H1 (cell line): ENCODE data around the gene UBAC1. TPM values are rescaled to one million over a fixed set of nuclear protein-coding genes. Genes with fewer than 3 reads are reported as not detected.

Source experiments
- CTCF ChIA-PET: fragments of 300-600 bp; sonication (Branson Sonifier 250); formaldehyde crosslinking; loops from one replicate; lab custom pipeline; 2021; ENCODE audit not compliant: partially characterized antibody; lab: Charles Lee
- POLR2A ChIA-PET: fragments of 300-600 bp; sonication (Branson Sonifier 250); formaldehyde crosslinking; loops from one replicate; lab custom pipeline; 2021; ENCODE audit warnings: inconsistent platforms; ENCODE audit not compliant: partially characterized antibody; lab: Charles Lee
- DNase-seq, 2 experiments: peaks; one replicate each; pipeline versions ENCODE4 v3.0.0 to v3.0.0-alpha.2; 2010 to 2022; ENCODE audit warnings: low spot score in 2 of 2, low read depth in 1 of 2, mixed read lengths in 1 of 2
- FAIRE-seq: peaks from 2 replicates; lab custom pipeline; 2011; peaks lifted over from hg19 to GRCh38; lab: Jason Lieb, UNC
- H2AFZ ChIP-seq: 2 replicates; pipeline ENCODE4 v1.8.1; 2012; ENCODE audit warnings: low read length, inconsistent platforms
- H2AK5ac ChIP-seq: 2 replicates; pipeline ENCODE4 v1.6.1; 2013; ENCODE audit warnings: low read depth, low read length
- H2BK120ac ChIP-seq: replicated peaks from 2 replicates; pipeline ENCODE3; 2013; ENCODE audit warnings: low read depth, low read length, inconsistent platforms
- H2BK12ac ChIP-seq: 2 replicates; pipeline ENCODE4 v1.6.1; 2013; ENCODE audit warnings: low read depth, low read length
- H2BK15ac ChIP-seq: 2 replicates; pipeline ENCODE4 v1.6.1; 2013; ENCODE audit warnings: low read length
- H2BK20ac ChIP-seq: 2 replicates; pipeline ENCODE4 v1.6.1; 2013; ENCODE audit warnings: low read length
- H2BK5ac ChIP-seq: 2 replicates; pipeline ENCODE4 v1.6.1; 2013; ENCODE audit warnings: low read depth, low read length
- H3K14ac ChIP-seq: 2 replicates; pipeline ENCODE4 v1.6.1; 2013; ENCODE audit warnings: inconsistent platforms; ENCODE audit not compliant: insufficient read length
- H3K18ac ChIP-seq: 2 replicates; pipeline ENCODE4 v1.6.1; 2013; ENCODE audit warnings: low read length; ENCODE audit errors: extremely low read depth
- H3K23ac ChIP-seq: 2 replicates; pipeline ENCODE4 v1.6.1; 2013; ENCODE audit warnings: inconsistent platforms; ENCODE audit not compliant: insufficient read length
- H3K23me2 ChIP-seq: 2 replicates; pipeline ENCODE4 v1.6.1; 2013; ENCODE audit warnings: low read depth, low read length
- H3K27ac ChIP-seq: 2 replicates; pipeline ENCODE4 v1.6.1; 2011; ENCODE audit warnings: low read depth, low read length, inconsistent platforms
- H3K27me3 ChIP-seq, 4 experiments: replicated peaks in 1 of 4; 1 replicate in 1 of 4; 2 replicates in 3 of 4; pipeline versions ENCODE4 v1.6.1 to v1.8.1; 2011 to 2013; ENCODE audit warnings: low read length in 3 of 4, mild to moderate bottlenecking in 3 of 4, inconsistent platforms in 2 of 4, mixed read lengths in 2 of 4, moderate library complexity in 1 of 4; ENCODE audit not compliant: control insufficient read depth in 3 of 4, insufficient read depth in 3 of 4; ENCODE audit errors: extremely low read depth in 1 of 4
- H3K36me3 ChIP-seq, 4 experiments: 2 replicates each; pipeline versions ENCODE4 v1.6.1 to v1.8.1; 2011 to 2013; ENCODE audit warnings: mild to moderate bottlenecking in 4 of 4, low read length in 3 of 4, moderate library complexity in 2 of 4, control low read depth in 1 of 4, inconsistent platforms in 1 of 4; ENCODE audit not compliant: insufficient read depth in 4 of 4, control insufficient read depth in 2 of 4
- H3K4ac ChIP-seq: replicated peaks from 2 replicates; pipeline ENCODE3; 2013; ENCODE audit warnings: low read length, low read depth, mixed read lengths, inconsistent platforms; ENCODE audit not compliant: insufficient read length
- H3K4me1 ChIP-seq, 4 experiments: replicated peaks in 1 of 4; 1 replicate in 1 of 4; 2 replicates in 3 of 4; pipeline versions ENCODE4 v1.6.1 to v1.8.1; 2011 to 2013; ENCODE audit warnings: low read length in 3 of 4, inconsistent platforms in 2 of 4, mixed read lengths in 1 of 4; ENCODE audit not compliant: insufficient read depth in 4 of 4, control insufficient read depth in 3 of 4
- H3K4me2 ChIP-seq, 2 experiments: 2 replicates each; pipeline versions ENCODE4 v1.6.1 to v1.8.1; 2011 to 2013; ENCODE audit warnings: low read depth in 2 of 2, low read length in 2 of 2, control low read depth in 1 of 2, inconsistent platforms in 1 of 2, mild to moderate bottlenecking in 1 of 2; ENCODE audit not compliant: insufficient read depth in 1 of 2
- H3K4me3 ChIP-seq, 4 experiments: fragments of 200-600, 300-600 bp in 1 of 4; sonication (generic), shearing (Covaris generic), sonication (Bioruptor Twin) in 1 of 4; 2 replicates each; pipeline versions ENCODE4 v1.5.1 to v1.8.1; 2011 to 2016; ENCODE audit warnings: low read length in 4 of 4, low read depth in 3 of 4, control low read depth in 2 of 4, inconsistent platforms in 2 of 4, mild to moderate bottlenecking in 2 of 4, mixed read lengths in 1 of 4, moderate library complexity in 1 of 4; ENCODE audit not compliant: insufficient read depth in 2 of 4; ENCODE audit errors: extremely low read depth in 1 of 4
- H3K56ac ChIP-seq: replicated peaks from 2 replicates; pipeline ENCODE3; 2013; ENCODE audit warnings: low read depth, mild to moderate bottlenecking, mixed read lengths, low read length, inconsistent platforms; ENCODE audit not compliant: insufficient read length
- H3K79me1 ChIP-seq: 2 replicates; pipeline ENCODE4 v1.6.1; 2013; ENCODE audit warnings: low read depth, low read length, control low read depth
- H3K79me2 ChIP-seq, 2 experiments: 2 replicates each; pipeline versions ENCODE4 v1.6.1 to v1.8.1; 2012 to 2013; ENCODE audit warnings: low read length in 2 of 2, mild to moderate bottlenecking in 2 of 2, inconsistent platforms in 1 of 2; ENCODE audit not compliant: insufficient read depth in 2 of 2, control insufficient read depth in 1 of 2
- H3K9ac ChIP-seq, 4 experiments: replicated peaks in 1 of 4; 1 replicate in 1 of 4; 2 replicates in 3 of 4; pipeline versions ENCODE4 v1.6.1 to v1.8.1; 2011 to 2013; ENCODE audit warnings: low read depth in 3 of 4, low read length in 3 of 4, control low read depth in 2 of 4, mild to moderate bottlenecking in 2 of 4, moderate library complexity in 2 of 4, inconsistent platforms in 1 of 4; ENCODE audit errors: extremely low read depth in 1 of 4
- H3K9me3 ChIP-seq, 2 experiments: 2 replicates each; pipeline versions ENCODE4 v1.6.1 to v1.8.1; 2012 to 2013; ENCODE audit warnings: mild to moderate bottlenecking in 2 of 2, moderate library complexity in 2 of 2, control low read depth in 1 of 2, inconsistent platforms in 1 of 2, low read depth in 1 of 2, low read length in 1 of 2, mixed read lengths in 1 of 2; ENCODE audit not compliant: insufficient read depth in 2 of 2
- H4K20me1 ChIP-seq, 2 experiments: replicated peaks in 1 of 2; 2 replicates each; pipeline versions ENCODE3 to v1.8.1; 2011 to 2013; ENCODE audit warnings: inconsistent platforms in 2 of 2, low read length in 2 of 2, mild to moderate bottlenecking in 1 of 2; ENCODE audit not compliant: insufficient read depth in 2 of 2, control insufficient read depth in 1 of 2
- H4K5ac ChIP-seq: 2 replicates; pipeline ENCODE4 v1.6.1; 2013; ENCODE audit warnings: low read length, low read depth, mixed read lengths, inconsistent platforms; ENCODE audit not compliant: insufficient read length
- H4K8ac ChIP-seq: 2 replicates; pipeline ENCODE4 v1.8.0; 2013; ENCODE audit warnings: mild to moderate bottlenecking, moderate library complexity, low read length, inconsistent platforms; ENCODE audit not compliant: insufficient read depth; ENCODE audit errors: extremely low read depth
- H4K91ac ChIP-seq: replicated peaks from 2 replicates; pipeline ENCODE3; 2013; ENCODE audit warnings: low read length, mixed read lengths, inconsistent platforms; ENCODE audit not compliant: insufficient read length
- ATF3 ChIP-seq: IDR thresholded peaks from 2 replicates; pipeline ENCODE4 v1.6.1; 2011; ENCODE audit warnings: low read depth, mild to moderate bottlenecking, low read length; ENCODE audit not compliant: insufficient read depth
- EP300 ChIP-seq, 2 experiments: IDR thresholded peaks; 1 replicate in 1 of 2; 2 replicates in 1 of 2; pipeline ENCODE4 v1.6.1; 2011 to 2012; ENCODE audit warnings: low read depth in 2 of 2, low read length in 2 of 2, mild to moderate bottlenecking in 2 of 2, borderline replicate concordance in 1 of 2, inconsistent platforms in 1 of 2, moderate library complexity in 1 of 2
- KDM5A ChIP-seq: fragments of 200-600 bp; IDR thresholded peaks from 2 replicates; pipeline ENCODE4 v1.7.1; 2012; ENCODE audit warnings: mild to moderate bottlenecking, low read length, inconsistent platforms, mixed read lengths
- RBBP5 ChIP-seq: IDR thresholded peaks from 2 replicates; pipeline ENCODE4 v1.7.1; 2012; ENCODE audit warnings: low read depth, mild to moderate bottlenecking, inconsistent platforms, low read length, moderate library complexity, borderline replicate concordance
- SIX5 ChIP-seq: IDR thresholded peaks from 2 replicates; pipeline ENCODE4 v1.6.1; 2011; ENCODE audit warnings: mild to moderate bottlenecking, low read depth, low read length
- SRF ChIP-seq: IDR thresholded peaks from 2 replicates; pipeline ENCODE4 v1.6.1; 2011; ENCODE audit warnings: mild to moderate bottlenecking, low read depth, low read length, moderate library complexity
- TEAD4 ChIP-seq: IDR thresholded peaks from 2 replicates; pipeline ENCODE4 v1.6.1; 2012; ENCODE audit warnings: low read depth, low read length, inconsistent platforms, mixed read lengths
- WGBS, 2 experiments: shearing (Covaris generic) in 1 of 2; methylation state at CpG; one replicate each; pipeline versions ENCODE4 v1.1.6 to v1.1.7; 2013 to 2015; ENCODE audit warnings: low lambda C conversion rate in 2 of 2, mixed read lengths in 2 of 2, inconsistent platforms in 1 of 2, low coverage in 1 of 2, missing lambda C conversion rate in 1 of 2; ENCODE audit not compliant: insufficient replicate concordance in 2 of 2, insufficient coverage in 1 of 2, insufficient read length in 1 of 2; ENCODE audit errors: extremely low coverage in 1 of 2, missing lambda C conversion rate in 1 of 2; 5-methylcytosine and 5-hydroxymethylcytosine counted together
- polyA plus RNA-seq, 7 experiments: library from polyadenylated mRNA; depleted of rRNA in 3 of 7; stranded (reverse) in 5 of 7; unstranded in 2 of 7; fragments of >200 nt in 5 of 7; fragments of 200-250 nt in 2 of 7; gene quantifications; 1 replicate in 5 of 7; 2 replicates in 1 of 7; 4 replicates in 1 of 7; pipeline versions ENCODE4 v1.2.1 to v1.2.3, GENCODE V29; 2011 to 2013; ENCODE audit warnings: missing spikeins in 2 of 7, mixed read lengths in 2 of 7
- total RNA-seq: library from RNA; stranded (reverse); fragmentation: NEBNext Ultra II Directional; extraction: Animal tissue kit (Norgen Biotek cat#: 25700); gene quantifications from 2 replicates; pipeline ENCODE4 v1.2.1, GENCODE V29; 2021

Gene UBAC1
- total and polyA plus RNA-seq, 2 of the 8 experiments (the other 6 are each of a cell fraction or from before 2014, with no cell fraction given): 59.3 to 85.2 TPM

DNA sequence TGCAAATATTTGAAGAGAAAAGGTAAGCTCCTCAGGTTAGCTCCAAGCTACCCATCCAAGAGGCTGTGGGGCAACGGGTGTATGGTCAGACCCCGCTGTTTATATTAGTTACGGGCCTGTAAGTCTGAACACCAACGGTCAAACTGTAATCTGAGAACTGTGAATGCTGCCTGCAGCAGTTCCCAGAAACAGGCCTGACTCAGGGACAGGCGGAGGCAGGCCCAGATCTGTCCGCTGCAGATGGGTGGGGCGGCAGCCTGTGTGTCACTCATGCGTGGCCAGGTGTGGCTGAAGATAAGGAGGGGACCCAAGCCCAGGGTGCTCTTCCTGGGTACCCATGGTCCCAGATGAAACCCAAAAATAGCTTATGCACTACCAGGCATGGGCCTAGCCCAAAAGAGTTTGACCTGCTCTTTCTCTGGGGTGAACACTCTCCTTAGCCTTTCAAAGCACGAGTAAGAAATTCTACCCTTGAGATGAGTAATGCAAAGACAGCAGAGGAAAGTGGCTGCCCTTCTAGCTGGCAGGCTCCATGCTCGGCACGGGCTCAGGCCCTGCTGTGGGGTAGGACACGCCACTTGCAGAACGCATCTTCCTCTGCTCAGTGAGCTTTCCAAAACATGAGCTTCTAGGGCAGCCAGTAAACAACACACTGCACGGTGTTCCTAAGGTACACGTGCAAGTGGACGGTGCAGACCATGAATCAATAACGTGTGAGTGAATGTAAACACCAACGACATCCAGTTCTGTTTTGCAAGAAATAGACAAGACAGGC is 9.1 kb downstream of the UBAC1 start:
- H3K14ac ChIP-seq: no peak overlapping the region
- no peak overlapping the region for H3K27ac ChIP-seq
- no peak overlapping the region for H4K91ac ChIP-seq
- no peak overlapping the region for H4K5ac ChIP-seq
- peaks cover 3% of the 10 kb centered on the region; the same call in 1 of the 2 replicates for H3K23me2 ChIP-seq
- H4K20me1 ChIP-seq: peaks cover 3 to 12% of the 10 kb centered on the region in 2 experiments
- no peak overlapping the region for H3K4ac ChIP-seq
- H2AFZ ChIP-seq: no peak overlapping the region
- FAIRE-seq (no peak), DNase-seq (no peak)
- no peak overlapping the region for H3K18ac ChIP-seq
- peaks cover 0 to 26% (median 13%) of the 10 kb centered on the region in 4 experiments; a peak in 7 of 8 replicates for H3K36me3 ChIP-seq
- H2AK5ac ChIP-seq: no peak overlapping the region
- no peak overlapping the region for H3K4me2 ChIP-seq
- no peak overlapping the region for H3K4me3 ChIP-seq
- H3K9me3 ChIP-seq: no peaks in the 10 kb centered on the region
- WGBS, 2 experiments: 94% methylated on average over 16 of the region's 18 CpGs; no CpG with 5 or more reads in 1 of the 2 experiments
- H3K79me2 ChIP-seq: peaks cover 0 to 13% of the 10 kb centered on the region in 2 experiments; a peak in 2 of 4 replicates
- ChIA-PET CTCF (interaction anchor here (0.7 to 1.1 kb wide), 4 partner anchors 8 to 169 kb away, joined by 3 to 4 read pairs (median 3); no protein-coding TSS in a partner anchor), POLR2A (no interaction called here)
- H2BK12ac ChIP-seq: no peak overlapping the region
- no peak overlapping the region for H2BK15ac ChIP-seq
- H3K23ac ChIP-seq: no peak overlapping the region
- H3K4me1 ChIP-seq: no peaks in the 10 kb centered on the region; a peak in 1 of 7 replicates
- peaks cover 6% of the 10 kb centered on the region for H3K79me1 ChIP-seq
- no peak overlapping the region for H4K8ac ChIP-seq
- no peak overlapping the region for H2BK5ac ChIP-seq
- H2BK120ac ChIP-seq: no peak overlapping the region
- H3K56ac ChIP-seq: no peak overlapping the region
- TF ChIP-seq ATF3: no peak
- TF ChIP-seq SIX5: no peak
- no peak for TF ChIP-seq EP300 (IDR thresholded peaks at IDR 0.05; ENCODE audit: borderline replicate concordance in 1 of 2, low read depth in 2 of 2, low read length in 2 of 2)
- no peak for TF ChIP-seq TEAD4
- TF ChIP-seq KDM5A: no peak
- no peak for TF ChIP-seq SRF
- TF ChIP-seq RBBP5: no peak
- TF ChIP-seq, all 59 proteins: peak for 0
- Histone ChIP-seq H2BK20ac (no peak overlapping the region), H3K9ac (no peak overlapping the region), H3K27me3 (no peaks in the 10 kb centered on the region)
